GM23338 (cell line): ENCODE data around the gene LY86.

Source experiments
- EZH2 ChIP-seq: fragments of 200-600 bp; sonication (generic); IDR thresholded peaks from one replicate; pipeline ENCODE4 v1.8.0; 2017; ENCODE audit warnings: antibody characterized with exemption, mild to moderate bottlenecking, low read depth; ENCODE audit not compliant: unreplicated experiment
- POLR2AphosphoS5 ChIP-seq: IDR thresholded peaks from 2 replicates; pipeline ENCODE4 v1.6.1; 2016; ENCODE audit warnings: antibody characterized with exemption, low read depth
- TF ChIP-seq, protein P1 (sequence below), 2 experiments: fragments of 200-600 bp in 1 of 2; sonication (generic) in 1 of 2; conservative IDR thresholded peaks; 2 replicates each; pipeline versions ENCODE4 v1.5.1 to v1.6.1; 2016 to 2017; ENCODE audit warnings: antibody characterized with exemption in 2 of 2, low read depth in 2 of 2, mild to moderate bottlenecking in 2 of 2, moderate library complexity in 1 of 2

- TF ChIP-seq, protein P1, sequence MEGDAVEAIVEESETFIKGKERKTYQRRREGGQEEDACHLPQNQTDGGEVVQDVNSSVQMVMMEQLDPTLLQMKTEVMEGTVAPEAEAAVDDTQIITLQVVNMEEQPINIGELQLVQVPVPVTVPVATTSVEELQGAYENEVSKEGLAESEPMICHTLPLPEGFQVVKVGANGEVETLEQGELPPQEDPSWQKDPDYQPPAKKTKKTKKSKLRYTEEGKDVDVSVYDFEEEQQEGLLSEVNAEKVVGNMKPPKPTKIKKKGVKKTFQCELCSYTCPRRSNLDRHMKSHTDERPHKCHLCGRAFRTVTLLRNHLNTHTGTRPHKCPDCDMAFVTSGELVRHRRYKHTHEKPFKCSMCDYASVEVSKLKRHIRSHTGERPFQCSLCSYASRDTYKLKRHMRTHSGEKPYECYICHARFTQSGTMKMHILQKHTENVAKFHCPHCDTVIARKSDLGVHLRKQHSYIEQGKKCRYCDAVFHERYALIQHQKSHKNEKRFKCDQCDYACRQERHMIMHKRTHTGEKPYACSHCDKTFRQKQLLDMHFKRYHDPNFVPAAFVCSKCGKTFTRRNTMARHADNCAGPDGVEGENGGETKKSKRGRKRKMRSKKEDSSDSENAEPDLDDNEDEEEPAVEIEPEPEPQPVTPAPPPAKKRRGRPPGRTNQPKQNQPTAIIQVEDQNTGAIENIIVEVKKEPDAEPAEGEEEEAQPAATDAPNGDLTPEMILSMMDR (conservative IDR thresholded peaks at IDR 0.05; ENCODE audit: low read depth in 2 of 2) = no peak
- TF ChIP-seq POLR2AphosphoS5 = no peak
- TF ChIP-seq EZH2 = no peak
Observed at GRCh38 chr6:6665555-6666243, 77.2 kb downstream of the LY86 start.
